Measurements from ENCODE around the gene ASL. TPM values are rescaled to one million over a fixed set of nuclear protein-coding genes. Genes with fewer than 3 reads are reported as not detected.

The ASL gene
- total RNA-seq, 4 donors from 2014 or later = 7.2 to 63.2 (median 22.4) TPM

DNA sequence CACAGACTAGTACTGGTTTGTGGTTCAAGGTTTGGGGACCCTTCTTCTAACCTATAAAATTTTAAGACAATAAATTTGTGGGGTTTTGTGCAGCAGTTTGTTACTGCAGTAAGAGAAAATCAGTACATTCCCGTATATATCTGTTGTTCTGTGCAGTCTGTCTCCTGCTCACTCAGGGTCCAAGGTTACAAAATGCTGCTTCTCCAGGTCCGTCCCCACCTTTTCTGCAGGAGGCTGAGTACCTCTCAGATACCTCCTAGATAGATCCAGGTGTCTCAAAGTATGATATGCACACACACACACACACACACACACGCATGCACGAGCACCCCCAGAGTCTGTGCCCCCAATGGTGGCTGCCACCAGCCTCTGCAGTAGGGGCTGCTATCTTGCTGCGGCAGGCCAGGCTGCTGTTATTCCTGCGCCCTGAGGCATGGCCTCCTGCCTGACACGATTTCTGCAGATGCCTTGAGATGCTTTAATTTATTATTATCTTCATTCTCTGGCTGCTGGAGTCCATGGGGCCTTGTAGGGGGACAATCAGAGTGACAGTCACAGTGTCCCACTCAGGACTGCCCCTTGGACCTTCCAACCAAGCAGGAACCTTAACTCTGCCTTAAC is 25.2 kb upstream of the ASL start:
- Histone ChIP-seq H3K27ac (no peak overlapping the region), H3K9me3 (no peaks in the 10 kb centered on the region), H3K4me1 (no peaks in the 10 kb centered on the region), H3K4me3 (no peak overlapping the region), H3K36me3 (no peaks in the 10 kb centered on the region), H3K27me3 (no peaks in the 10 kb centered on the region)
- DNase-seq = no peak
- intact Hi-C loops (cut with DNase I; ENCODE audit: low total_unique reads) = no loop called here
- TF ChIP-seq, protein P1, sequence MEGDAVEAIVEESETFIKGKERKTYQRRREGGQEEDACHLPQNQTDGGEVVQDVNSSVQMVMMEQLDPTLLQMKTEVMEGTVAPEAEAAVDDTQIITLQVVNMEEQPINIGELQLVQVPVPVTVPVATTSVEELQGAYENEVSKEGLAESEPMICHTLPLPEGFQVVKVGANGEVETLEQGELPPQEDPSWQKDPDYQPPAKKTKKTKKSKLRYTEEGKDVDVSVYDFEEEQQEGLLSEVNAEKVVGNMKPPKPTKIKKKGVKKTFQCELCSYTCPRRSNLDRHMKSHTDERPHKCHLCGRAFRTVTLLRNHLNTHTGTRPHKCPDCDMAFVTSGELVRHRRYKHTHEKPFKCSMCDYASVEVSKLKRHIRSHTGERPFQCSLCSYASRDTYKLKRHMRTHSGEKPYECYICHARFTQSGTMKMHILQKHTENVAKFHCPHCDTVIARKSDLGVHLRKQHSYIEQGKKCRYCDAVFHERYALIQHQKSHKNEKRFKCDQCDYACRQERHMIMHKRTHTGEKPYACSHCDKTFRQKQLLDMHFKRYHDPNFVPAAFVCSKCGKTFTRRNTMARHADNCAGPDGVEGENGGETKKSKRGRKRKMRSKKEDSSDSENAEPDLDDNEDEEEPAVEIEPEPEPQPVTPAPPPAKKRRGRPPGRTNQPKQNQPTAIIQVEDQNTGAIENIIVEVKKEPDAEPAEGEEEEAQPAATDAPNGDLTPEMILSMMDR (IDR thresholded peaks at IDR 0.05) = no peak
- TF ChIP-seq POLR2A (IDR thresholded peaks at IDR 0.05) = no peak

DNA sequence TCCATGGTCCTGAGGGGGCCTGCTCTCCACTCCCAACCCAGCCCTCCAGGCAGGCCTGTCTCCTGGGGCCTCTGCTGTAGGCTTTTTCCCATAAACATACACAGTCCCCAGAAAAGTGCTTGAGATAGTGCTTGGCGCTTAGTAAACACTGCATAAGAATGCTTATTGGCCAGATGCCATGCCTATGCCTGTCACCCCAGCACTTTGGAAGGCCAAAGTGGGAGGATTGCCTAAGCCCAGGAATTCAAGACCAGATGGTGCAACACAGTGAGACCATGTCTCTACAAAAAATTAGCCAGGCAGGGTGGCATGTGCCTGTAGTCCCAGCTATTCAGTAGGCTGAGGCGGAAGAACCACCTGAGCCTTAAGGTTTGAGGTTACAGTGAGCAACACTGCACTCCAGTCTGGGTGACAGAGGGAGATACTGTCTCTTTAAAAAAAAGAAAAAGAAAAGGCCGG is 24.6 kb upstream of the ASL start:
- no peaks in the 10 kb centered on the region for H3K36me3 ChIP-seq
- no peaks in the 10 kb centered on the region for H3K9me3 ChIP-seq
- DNase-seq = no peak
- intact Hi-C loops (cut with DNase I; ENCODE audit: low total_unique reads) = no loop called here
- no peaks in the 10 kb centered on the region for H3K27me3 ChIP-seq
- H3K4me1 ChIP-seq = no peaks in the 10 kb centered on the region
- no peak overlapping the region for H3K4me3 ChIP-seq
- H3K27ac ChIP-seq = no peak overlapping the region
- TF ChIP-seq, protein P1 (IDR thresholded peaks at IDR 0.05) = no peak
- no peak for TF ChIP-seq POLR2A (IDR thresholded peaks at IDR 0.05)

DNA sequence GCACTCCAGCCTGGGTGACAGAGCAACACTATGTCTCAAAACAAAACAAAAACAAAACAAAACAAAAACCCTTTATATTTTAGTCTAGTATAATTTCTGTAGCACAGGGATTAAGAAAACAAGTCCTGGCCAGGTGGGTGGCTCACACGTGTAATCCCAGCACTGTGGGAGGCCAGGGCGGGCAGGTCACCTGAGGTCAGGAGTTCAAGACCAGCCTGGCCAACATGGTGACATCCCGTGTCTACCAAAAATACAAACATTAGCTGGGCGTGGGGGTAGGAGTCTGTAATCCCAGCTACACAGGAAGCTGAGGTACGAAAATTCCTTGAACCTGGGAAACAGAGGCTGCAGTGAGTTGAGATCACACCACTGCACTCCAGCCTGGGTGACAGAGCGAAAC is 23.2 kb upstream of the ASL start:
- no peak for DNase-seq
- intact Hi-C loops (cut with DNase I; ENCODE audit: low total_unique reads) = no loop called here

DNA sequence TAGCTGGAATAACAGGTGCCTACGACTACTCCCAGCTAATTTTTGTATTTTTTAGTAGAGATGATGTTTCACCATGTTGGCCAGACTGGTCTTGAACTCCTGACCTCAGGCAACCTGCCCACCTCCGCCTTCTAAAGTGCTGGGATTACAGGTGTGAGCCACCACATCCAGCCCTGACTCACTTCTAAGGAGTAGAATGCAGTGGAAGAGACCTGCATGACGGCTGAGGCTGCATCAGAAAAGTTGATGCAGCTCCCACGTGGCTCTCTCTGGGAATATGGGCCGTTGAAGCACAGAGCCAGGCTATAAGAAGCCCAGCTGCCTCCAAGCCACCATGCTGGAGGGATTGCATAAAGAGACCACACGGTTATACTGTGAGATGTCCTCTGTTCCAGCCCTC is 21.6 kb upstream of the ASL start:
- no peaks in the 10 kb centered on the region for H3K4me1 ChIP-seq
- no peaks in the 10 kb centered on the region for H3K9me3 ChIP-seq
- no peaks in the 10 kb centered on the region for H3K36me3 ChIP-seq
- no peak overlapping the region for H3K4me3 ChIP-seq
- no peak overlapping the region for H3K27ac ChIP-seq
- DNase-seq = no peak
- no peaks in the 10 kb centered on the region for H3K27me3 ChIP-seq
- TF ChIP-seq POLR2A (IDR thresholded peaks at IDR 0.05) = no peak
- TF ChIP-seq, protein P1 (IDR thresholded peaks at IDR 0.05) = no peak
- intact Hi-C loops (cut with DNase I; ENCODE audit: low total_unique reads) = no loop called here

More for the DNA sequence above, 23.2 kb upstream of the ASL start:
- Histone ChIP-seq H3K9me3 (no peaks in the 10 kb centered on the region), H3K36me3 (no peaks in the 10 kb centered on the region), H3K27ac (no peak overlapping the region), H3K27me3 (no peaks in the 10 kb centered on the region), H3K4me3 (no peak overlapping the region), H3K4me1 (no peaks in the 10 kb centered on the region)
- no peak for TF ChIP-seq POLR2A (IDR thresholded peaks at IDR 0.05)
- TF ChIP-seq, protein P1 (IDR thresholded peaks at IDR 0.05) = no peak

DNA sequence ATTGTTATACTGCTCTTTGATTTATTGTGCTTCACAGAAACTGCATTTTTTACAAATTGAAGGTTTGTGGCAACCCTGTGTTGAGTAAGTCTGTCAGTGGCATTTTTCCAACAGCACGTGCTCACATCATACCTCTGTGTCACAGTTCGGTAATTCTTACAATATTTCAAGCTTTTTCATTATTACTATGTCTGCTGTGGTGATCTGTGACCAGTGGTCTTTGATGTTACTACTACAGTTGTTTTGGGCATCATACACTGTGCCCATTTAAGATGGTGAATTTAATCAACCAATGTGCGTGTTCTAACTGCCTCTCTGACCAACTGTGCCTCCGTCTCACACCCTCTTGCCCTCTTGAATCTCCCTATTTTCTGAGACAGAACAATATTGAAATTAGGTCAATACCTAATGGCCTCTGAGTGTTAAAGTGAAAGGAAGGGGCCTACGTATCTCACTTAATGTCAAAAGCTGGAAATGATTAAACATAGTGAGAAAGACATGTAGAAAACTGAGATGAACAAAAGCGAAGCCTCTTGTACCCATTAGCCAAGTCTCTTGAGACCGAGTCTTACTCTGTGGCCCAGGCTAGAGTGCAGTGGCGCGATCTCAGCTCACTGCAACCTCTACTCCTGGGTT is 20.2 kb upstream of the ASL start:
- Histone ChIP-seq H3K27me3 (no peaks in the 10 kb centered on the region), H3K9me3 (no peaks in the 10 kb centered on the region), H3K4me1 (no peaks in the 10 kb centered on the region), H3K4me3 (no peak overlapping the region), H3K27ac (no peak overlapping the region), H3K36me3 (no peaks in the 10 kb centered on the region)
- TF ChIP-seq, protein P1 (IDR thresholded peaks at IDR 0.05) = no peak
- TF ChIP-seq POLR2A (IDR thresholded peaks at IDR 0.05) = no peak
- intact Hi-C loops (cut with DNase I; ENCODE audit: low total_unique reads) = no loop called here
- DNase-seq = no peak

Measured in uterus (tissue), 4 donors.